ENCODE measurements around the gene SNHG17. TPM values are rescaled to one million over a fixed set of nuclear protein-coding genes. Genes with fewer than 3 reads are reported as not detected.

SNHG17 gene
- total RNA-seq, 1 experiment from 2014 or later: 41.5 TPM

- no peaks in the 10 kb centered on the region for H3K4me1 ChIP-seq (replicated peaks; ENCODE audit: insufficient read depth)
- peaks cover 44% of the 10 kb centered on the region for H3K27me3 ChIP-seq (ENCODE audit: insufficient read depth, low read depth)
- no peaks in the 10 kb centered on the region for H3K9me2 ChIP-seq (ENCODE audit: insufficient read depth)
- no peak for DNase-seq
- H3K9me3 ChIP-seq (ENCODE audit: insufficient read depth, low read depth): no peaks in the 10 kb centered on the region
- no peaks in the 10 kb centered on the region for H3F3A ChIP-seq (ENCODE audit: insufficient read depth, low read depth)
- BruUV-seq (replicated peaks): no TSS peak
- TF ChIP-seq EZH2 (IDR thresholded peaks at IDR 0.05; ENCODE audit: low read depth) (no peak), CTCF (conservative IDR thresholded peaks at IDR 0.05) (no peak)
- H3K4me2 ChIP-seq: no peak overlapping the region
- intact Hi-C loops (cut with micrococcal nuclease; ENCODE audit: unreplicated experiment): no loop called here
- ChIA-PET POLR2A (ENCODE audit: unreplicated experiment) (no interaction called here), CTCF (no interaction called here)
- no peaks in the 10 kb centered on the region for H4K20me1 ChIP-seq (ENCODE audit: insufficient read depth)
- no peaks in the 10 kb centered on the region for H3K79me2 ChIP-seq (ENCODE audit: low read depth)
- H3K36me3 ChIP-seq (ENCODE audit: low read depth): no peaks in the 10 kb centered on the region
- H2AFZ ChIP-seq: no peak overlapping the region
- no peak overlapping the region for H3K27ac ChIP-seq
- H3K4me3 ChIP-seq: no peak overlapping the region
These were observed 62.3 kb downstream of the SNHG17 start for GRCh38 chr20:38372806-38373205.

Other genes with a start within 250 kb of the SNHG17 start
- gene KIAA1755, start 174.6 kb downstream of the SNHG17 start, total RNA-seq (2021): 0.22 and 0.30 TPM in 2 replicates
- gene BPI, start 131.2 kb downstream of the SNHG17 start, total RNA-seq (2021): not detected in 2 replicates
- not detected in 2 replicates for gene LBP, start 88.8 kb downstream of the SNHG17 start, total RNA-seq (2021)
- gene RALGAPB, start 37.5 kb upstream of the SNHG17 start, total RNA-seq (2021): 35.2 and 40.2 TPM in 2 replicates
- not detected in 2 replicates for gene ADIG, start 145.9 kb upstream of the SNHG17 start, total RNA-seq (2021)
- 0.92 and 1.8 TPM in 2 replicates for gene ARHGAP40, start 166.5 kb upstream of the SNHG17 start, total RNA-seq (2021)

Measured in PC-9 (cell line).